Measurements from ENCODE around the gene TP53I11. TPM values are rescaled to one million over a fixed set of nuclear protein-coding genes. Genes with fewer than 3 reads are reported as not detected.

Gene TP53I11
- total RNA-seq, 1 donor from 2014 or later, result 39.4 TPM

DNA sequence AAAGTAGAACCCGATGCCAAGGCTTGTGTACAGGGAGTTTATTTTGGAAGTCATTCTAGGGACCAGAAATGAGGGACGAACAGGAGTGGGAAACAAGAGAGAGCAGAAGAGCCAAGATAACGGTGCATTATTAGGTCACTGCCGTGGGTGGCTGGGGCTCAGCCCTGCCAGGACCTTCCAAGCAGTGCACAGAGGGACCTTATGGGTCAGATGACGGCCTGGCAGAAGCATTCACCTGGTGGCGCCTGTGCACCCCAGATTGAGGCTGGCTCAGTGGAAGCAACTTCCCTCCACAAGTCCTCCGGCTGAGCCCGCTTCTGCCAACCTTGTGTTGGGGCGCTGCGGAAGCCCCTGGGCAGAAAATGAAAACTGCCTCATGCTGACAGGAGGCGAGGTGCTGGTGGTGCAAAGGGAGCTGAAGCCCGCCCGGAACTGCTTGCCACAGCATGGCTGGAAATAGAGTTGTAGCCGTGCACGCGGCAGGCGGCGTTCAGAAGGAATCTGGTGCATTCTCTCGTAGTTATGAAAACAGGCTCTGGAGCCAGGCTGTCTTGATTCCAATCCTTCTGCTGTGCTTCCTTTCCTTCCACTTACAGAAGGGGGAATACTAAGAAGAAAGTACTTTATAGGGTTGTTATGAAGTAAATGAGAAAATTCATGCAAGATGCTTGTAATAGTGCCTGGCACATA, 22.2 kb upstream of the TP53I11 start:
- TF ChIP-seq CTCF (IDR thresholded peaks at IDR 0.05; ENCODE audit: borderline replicate concordance), result no peak
- H3K27me3 ChIP-seq (ENCODE audit: low read depth), result no peaks in the 10 kb centered on the region
- peaks cover 25% of the 10 kb centered on the region for H3K4me1 ChIP-seq
- no peak overlapping the region for H3K4me3 ChIP-seq
- DNase-seq, result no peak
- H3K36me3 ChIP-seq, result no peaks in the 10 kb centered on the region
- H3K9me3 ChIP-seq (replicated peaks), result no peaks in the 10 kb centered on the region
- intact Hi-C loops (cut with micrococcal nuclease), result no loop called here
- no peak overlapping the region for H3K27ac ChIP-seq (replicated peaks)

GRCh38 chr11:44971185-44971584, 20.5 kb upstream of the TP53I11 start:
- no peaks in the 10 kb centered on the region for H3K9me3 ChIP-seq (replicated peaks)
- no peak overlapping the region for H3K27ac ChIP-seq (replicated peaks)
- no peak for TF ChIP-seq CTCF (IDR thresholded peaks at IDR 0.05; ENCODE audit: borderline replicate concordance)

GRCh38 chr11:44970293-44970692, 19.6 kb upstream of the TP53I11 start:
- no peak for DNase-seq
- Histone ChIP-seq H3K9me3 (replicated peaks) (no peaks in the 10 kb centered on the region), H3K4me1 (peaks cover 20% of the 10 kb centered on the region), H3K4me3 (no peak overlapping the region), H3K27ac (replicated peaks) (no peak overlapping the region), H3K27me3 (ENCODE audit: low read depth) (no peaks in the 10 kb centered on the region), H3K36me3 (no peaks in the 10 kb centered on the region)
- intact Hi-C loops (cut with micrococcal nuclease), result no loop called here
- TF ChIP-seq CTCF (IDR thresholded peaks at IDR 0.05; ENCODE audit: borderline replicate concordance), result no peak

More at GRCh38 chr11:44971185-44971584, 20.5 kb upstream of the TP53I11 start:
- no peak for DNase-seq
- no peak overlapping the region for H3K4me3 ChIP-seq
- intact Hi-C loops (cut with micrococcal nuclease), result no loop called here
- H3K36me3 ChIP-seq, result no peaks in the 10 kb centered on the region
- H3K27me3 ChIP-seq (ENCODE audit: low read depth), result no peaks in the 10 kb centered on the region
- H3K4me1 ChIP-seq, result peaks cover 20% of the 10 kb centered on the region

GRCh38 chr11:44969651-44970252, 19.1 kb upstream of the TP53I11 start:
- Histone ChIP-seq H3K27me3 (ENCODE audit: low read depth) (no peaks in the 10 kb centered on the region), H3K4me1 (peaks cover 20% of the 10 kb centered on the region), H3K4me3 (no peak overlapping the region), H3K9me3 (replicated peaks) (no peaks in the 10 kb centered on the region), H3K27ac (replicated peaks) (no peak overlapping the region), H3K36me3 (no peaks in the 10 kb centered on the region)
- intact Hi-C loops (cut with micrococcal nuclease), result no loop called here
- no peak for TF ChIP-seq CTCF (IDR thresholded peaks at IDR 0.05; ENCODE audit: borderline replicate concordance)
- DNase-seq, result no peak

- peaks cover 18% of the 10 kb centered on the region for H3K4me1 ChIP-seq
- no peaks in the 10 kb centered on the region for H3K9me3 ChIP-seq (replicated peaks)
- no peak for TF ChIP-seq CTCF (IDR thresholded peaks at IDR 0.05; ENCODE audit: borderline replicate concordance)
- no peak overlapping the region for H3K27ac ChIP-seq (replicated peaks)
- H3K27me3 ChIP-seq (ENCODE audit: low read depth), result no peaks in the 10 kb centered on the region
- no peak overlapping the region for H3K4me3 ChIP-seq
- no peak for DNase-seq
- H3K36me3 ChIP-seq, result no peaks in the 10 kb centered on the region
- intact Hi-C loops (cut with micrococcal nuclease), result no loop called here
Observed at GRCh38 chr11:44968510-44968909, 17.8 kb upstream of the TP53I11 start.
